Measurements from ENCODE around the gene SIRT7. TPM values are rescaled to one million over a fixed set of nuclear protein-coding genes. Genes with fewer than 3 reads are reported as not detected.

The SIRT7 gene
- total RNA-seq, 4 donors from 2014 or later = 7.5 to 22.0 (median 15.5) TPM

DNA sequence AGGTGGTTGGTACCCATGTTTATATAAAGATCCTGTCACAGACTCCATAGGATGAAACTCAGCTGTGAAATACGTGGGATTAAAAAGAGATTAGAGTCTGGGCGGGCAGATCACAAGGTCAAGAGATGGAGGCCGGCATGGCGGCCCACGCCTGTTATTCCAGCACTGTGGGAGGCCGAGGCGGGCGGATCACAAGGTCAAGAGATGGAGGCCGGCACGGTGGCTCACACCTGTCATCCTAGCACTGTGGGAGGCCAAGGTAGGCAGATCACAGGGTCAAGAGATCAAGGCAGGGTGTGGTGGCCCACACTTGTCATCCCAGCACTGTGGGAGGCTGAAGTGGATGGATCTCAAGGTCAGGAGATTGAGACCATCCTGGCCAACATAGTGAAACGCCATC is 22.6 kb downstream of the SIRT7 start:
- TF ChIP-seq CTCF (IDR thresholded peaks at IDR 0.05; ENCODE audit: low read depth) = no peak

DNA sequence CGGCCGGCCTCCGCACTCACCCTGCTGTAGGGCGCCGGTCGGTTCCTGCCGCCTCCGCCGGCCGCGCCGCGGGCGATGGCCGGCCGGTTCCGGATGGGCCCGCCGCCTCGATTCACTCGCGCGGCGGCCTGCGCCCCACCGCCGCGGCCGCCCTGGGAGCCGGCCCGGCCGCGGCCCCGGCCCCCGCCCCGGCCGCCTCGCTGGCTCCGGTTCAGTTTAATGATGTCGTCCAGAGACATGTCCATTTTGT is 26.7 kb downstream of the SIRT7 start:
- no peak for TF ChIP-seq CTCF (IDR thresholded peaks at IDR 0.05; ENCODE audit: low read depth)

- no peak for TF ChIP-seq CTCF (IDR thresholded peaks at IDR 0.05; ENCODE audit: low read depth)
Observed at GRCh38 chr17:81890447-81891302, 27.3 kb downstream of the SIRT7 start.

- no peak for TF ChIP-seq CTCF (IDR thresholded peaks at IDR 0.05; ENCODE audit: low read depth)
Observed at GRCh38 chr17:81889602-81890001, 28.4 kb downstream of the SIRT7 start.

DNA sequence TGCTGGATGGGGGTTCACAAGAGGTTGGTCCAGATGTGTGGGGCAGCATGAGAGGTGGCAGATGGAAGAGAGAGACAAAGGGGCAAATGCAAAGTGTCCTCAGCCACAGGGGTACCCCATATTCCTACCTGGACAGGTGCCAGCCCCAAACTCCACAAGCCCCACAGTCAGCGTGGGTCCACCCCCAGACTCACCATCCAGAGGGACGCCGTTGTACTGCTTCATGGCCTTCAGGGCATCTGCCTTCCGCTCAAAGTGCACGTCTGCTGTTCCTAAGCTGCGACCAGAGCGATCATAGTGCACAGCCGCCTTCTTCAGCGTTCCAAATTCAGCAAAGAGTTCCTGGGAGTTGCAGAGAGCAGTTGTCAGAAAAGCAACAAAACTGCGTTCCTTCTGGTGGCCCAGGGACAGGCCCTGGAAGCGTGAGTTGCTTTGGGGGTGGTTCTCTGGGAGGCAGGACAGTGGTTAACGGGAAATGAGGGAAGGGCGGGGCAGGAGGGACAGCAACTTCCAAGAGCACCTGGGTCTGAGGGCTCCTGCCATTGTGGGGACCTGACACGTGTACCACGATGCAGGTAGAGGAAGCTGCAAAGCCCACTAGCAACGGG is 28.9 kb downstream of the SIRT7 start:
- no peak for TF ChIP-seq CTCF (IDR thresholded peaks at IDR 0.05; ENCODE audit: low read depth)

- no peak for TF ChIP-seq CTCF (IDR thresholded peaks at IDR 0.05; ENCODE audit: low read depth)
Observed at GRCh38 chr17:81888105-81888987, 29.6 kb downstream of the SIRT7 start.
